Hepatic stellate cell (primary cell): Measurements from ENCODE around the gene GBE1.

Source experiments
- DNase-seq: peaks from one replicate; pipeline ENCODE4 v3.0.0; 2011; ENCODE audit warnings: low spot score

The GBE1 gene

GRCh38 chr3:81468391-81468790 lies 293.1 kb downstream of the GBE1 start:
- DNase-seq = no peak

GRCh38 chr3:81466201-81466560 lies 295.3 kb downstream of the GBE1 start:
- no peak for DNase-seq

- no peak for DNase-seq
Observed at GRCh38 chr3:81465510-81466200, 295.8 kb downstream of the GBE1 start.

GRCh38 chr3:81463781-81464180 lies 297.7 kb downstream of the GBE1 start:
- no peak for DNase-seq

- DNase-seq = no peak
Observed at GRCh38 chr3:81462921-81463320, 298.5 kb downstream of the GBE1 start.

- DNase-seq = no peak
Observed at GRCh38 chr3:81459733-81460132, 301.7 kb downstream of the GBE1 start.

- no peak for DNase-seq
Observed at GRCh38 chr3:81452418-81452817, 309.0 kb downstream of the GBE1 start.

GRCh38 chr3:81451611-81452010 lies 309.8 kb downstream of the GBE1 start:
- DNase-seq = no peak

GRCh38 chr3:81451140-81451539 lies 310.3 kb downstream of the GBE1 start:
- no peak for DNase-seq

GRCh38 chr3:81446806-81447205 lies 314.6 kb downstream of the GBE1 start:
- no peak for DNase-seq

GRCh38 chr3:81445712-81446111 lies 315.7 kb downstream of the GBE1 start:
- DNase-seq = no peak

- DNase-seq = no peak
Observed at GRCh38 chr3:81444817-81445460, 316.5 kb downstream of the GBE1 start.

GRCh38 chr3:81443958-81444357 lies 317.5 kb downstream of the GBE1 start:
- peak; percentile 50 for DNase-seq

GRCh38 chr3:81443457-81443782 lies 318.0 kb downstream of the GBE1 start:
- DNase-seq = no peak

- no peak for DNase-seq
Observed at GRCh38 chr3:81442758-81443456, 318.5 kb downstream of the GBE1 start.

- DNase-seq = no peak
Observed at GRCh38 chr3:81440661-81441060, 320.8 kb downstream of the GBE1 start.
